Caki2 (cell line): ENCODE measurements around the gene CHMP1A. TPM values are rescaled to one million over a fixed set of nuclear protein-coding genes. Genes with fewer than 3 reads are reported as not detected.
"Not testable (repeated sequence)": the region's sequence is repeated elsewhere in the genome, so short reads cannot be mapped to it uniquely, and the experiment has no call there.

Source experiments
- DNase-seq: peaks from one replicate; pipeline ENCODE4 v3.0.0-alpha.2; 2015; ENCODE audit warnings: low read depth
- in situ Hi-C: cut with HindIII; loops from 2 replicates; pipeline ENCODE4 v1.10.0; 2016; ENCODE audit warnings: low sequenced_read_pairs, low pct_unique_long_range_greater_than_20kb, mixed read lengths
- total RNA-seq: library from RNA; depleted of rRNA; stranded (reverse); fragments of >200 nt; shearing (Covaris generic); gene quantifications from 2 replicates; pipeline ENCODE4 v1.2.3, GENCODE V29; 2014; ENCODE audit warnings: low replicate concordance

The CHMP1A gene
- total RNA-seq, 1 experiment from 2014 or later, result 214 TPM

GRCh38 chr16:89668790-89669158, 11.3 kb upstream of the CHMP1A start:
- no peak for DNase-seq
- in situ Hi-C loops, result no loop called here

- DNase-seq, result no peak
- in situ Hi-C loops, result no loop called here
These were observed 10.1 kb upstream of the CHMP1A start for GRCh38 chr16:89667633-89668032.

- DNase-seq, in situ Hi-C loops: not testable (repeated sequence)
These were observed 9.5 kb upstream of the CHMP1A start for GRCh38 chr16:89667000-89667399.

GRCh38 chr16:89664238-89664637, 6.7 kb upstream of the CHMP1A start:
- DNase-seq, in situ Hi-C loops: not testable (repeated sequence)

GRCh38 chr16:89661215-89661614, 3.7 kb upstream of the CHMP1A start:
- no peak for DNase-seq
- in situ Hi-C loops, result no loop called here

DNA sequence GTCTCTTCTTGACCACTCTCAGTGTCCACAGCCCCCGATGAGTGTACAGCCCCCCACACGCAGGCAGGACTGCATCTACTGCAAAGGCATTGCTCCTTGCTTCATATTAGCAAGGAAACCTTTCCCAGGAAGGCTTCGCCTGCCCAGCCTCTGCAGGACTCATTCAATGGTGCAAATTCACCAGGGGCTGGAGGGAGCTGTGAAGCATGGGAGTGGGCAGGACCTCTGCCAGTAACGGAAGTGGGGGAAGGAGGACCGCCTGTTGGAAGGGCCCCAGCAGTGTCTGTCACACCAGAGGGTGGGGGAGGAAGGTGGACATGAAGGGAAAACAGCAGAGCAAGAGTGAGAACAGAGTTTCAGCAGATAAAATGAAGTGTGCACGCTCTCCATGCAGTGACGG, 2.6 kb upstream of the CHMP1A start:
- in situ Hi-C loops, result no loop called here
- DNase-seq, result no peak

DNA sequence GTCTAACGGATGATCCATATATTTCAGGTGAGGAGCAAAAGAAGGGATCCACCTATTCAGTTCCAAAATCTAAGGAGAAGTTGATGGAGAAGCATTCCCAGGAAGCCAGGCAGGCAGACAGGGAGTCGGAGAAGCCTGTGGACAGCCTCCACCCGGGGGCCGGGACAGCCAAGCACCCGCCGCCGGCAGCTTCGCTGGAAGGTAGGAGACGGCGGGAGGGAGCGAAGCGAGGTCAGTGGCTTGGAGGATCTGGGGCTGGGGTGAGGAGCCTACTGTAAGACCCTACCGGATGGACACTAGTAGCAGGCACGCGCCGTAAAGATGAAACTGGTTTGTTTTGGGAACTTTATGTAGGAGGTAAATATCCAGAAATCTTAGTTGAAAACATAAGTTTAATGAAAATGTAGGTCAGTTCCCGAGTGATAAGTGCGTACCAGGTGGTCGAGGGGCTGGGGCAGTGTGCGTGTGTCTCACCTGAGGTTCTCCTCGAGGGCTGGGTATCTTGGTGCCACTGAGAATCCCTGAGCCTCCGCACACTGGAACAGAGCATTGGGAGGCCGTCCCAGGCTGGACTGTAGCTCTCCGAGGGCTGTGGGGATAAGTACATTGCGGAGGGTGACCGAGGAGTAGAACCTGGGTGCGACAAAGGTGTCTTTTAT, 842 bp upstream of the CHMP1A start:
- DNase-seq, result no peak
- in situ Hi-C loops, result no loop called here

- in situ Hi-C loops, result no loop called here
- no peak for DNase-seq
These were observed 930 bp downstream of the CHMP1A start for GRCh38 chr16:89656435-89657121.

DNA sequence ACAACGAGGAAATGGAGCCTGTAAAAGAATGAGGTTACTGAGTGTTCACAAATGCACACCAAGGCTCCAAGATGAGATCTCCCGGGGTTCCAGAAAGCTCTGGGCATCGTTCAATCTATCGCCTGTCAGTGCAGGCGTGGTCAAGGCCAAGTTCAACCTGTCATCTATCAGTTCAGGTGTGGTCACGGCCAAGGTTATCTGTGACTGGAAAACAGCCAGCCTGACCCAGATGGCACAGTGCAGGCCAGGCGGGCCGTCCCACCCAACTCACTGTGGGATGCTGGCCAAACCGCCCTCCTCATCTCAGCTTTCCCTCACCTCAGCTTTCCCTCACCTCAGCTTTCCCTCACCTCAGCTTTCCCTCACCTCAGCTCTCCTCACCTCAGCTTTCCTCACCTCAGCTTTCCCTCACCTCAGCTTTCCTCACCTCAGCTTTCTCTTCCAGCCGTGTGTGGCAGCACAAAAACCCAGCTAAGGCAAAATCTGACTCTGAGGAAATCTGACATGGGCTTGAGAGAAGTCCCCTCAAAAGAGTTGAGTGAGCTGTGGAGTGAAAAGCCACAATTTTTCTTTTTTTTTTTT, 2.4 kb downstream of the CHMP1A start:
- in situ Hi-C loops, result no loop called here
- DNase-seq, result no peak

DNA sequence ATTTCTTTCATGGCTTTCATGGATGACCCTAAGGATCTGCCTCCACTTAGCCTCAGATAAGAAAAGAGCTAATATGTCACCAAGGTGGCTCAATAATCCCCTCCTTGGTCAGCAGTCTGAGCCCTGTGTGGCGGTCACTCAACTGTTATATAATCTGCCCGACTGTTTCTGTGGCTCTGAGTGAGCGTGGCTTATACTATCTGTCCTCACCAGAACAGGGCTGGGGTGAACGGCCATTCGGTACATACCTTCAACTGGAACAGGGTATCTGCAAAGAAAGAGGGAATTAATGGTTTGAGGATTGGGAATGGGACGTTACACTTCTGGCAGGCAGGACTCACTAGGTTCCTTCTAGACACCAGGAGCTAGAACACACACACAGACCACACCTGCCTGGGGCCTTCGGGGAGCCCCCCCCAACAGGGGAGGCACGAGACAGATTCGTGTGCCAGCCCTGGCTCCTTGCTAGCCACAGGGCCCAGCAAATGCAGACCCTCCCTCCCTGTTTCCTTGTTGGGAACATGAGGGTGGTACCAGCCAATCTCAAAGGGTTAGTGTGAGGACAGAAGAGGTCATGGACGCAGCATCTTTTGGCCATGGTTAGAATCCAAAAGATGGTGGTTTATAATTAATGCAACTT, 3.7 kb downstream of the CHMP1A start:
- in situ Hi-C loops, result no loop called here
- no peak for DNase-seq

DNA sequence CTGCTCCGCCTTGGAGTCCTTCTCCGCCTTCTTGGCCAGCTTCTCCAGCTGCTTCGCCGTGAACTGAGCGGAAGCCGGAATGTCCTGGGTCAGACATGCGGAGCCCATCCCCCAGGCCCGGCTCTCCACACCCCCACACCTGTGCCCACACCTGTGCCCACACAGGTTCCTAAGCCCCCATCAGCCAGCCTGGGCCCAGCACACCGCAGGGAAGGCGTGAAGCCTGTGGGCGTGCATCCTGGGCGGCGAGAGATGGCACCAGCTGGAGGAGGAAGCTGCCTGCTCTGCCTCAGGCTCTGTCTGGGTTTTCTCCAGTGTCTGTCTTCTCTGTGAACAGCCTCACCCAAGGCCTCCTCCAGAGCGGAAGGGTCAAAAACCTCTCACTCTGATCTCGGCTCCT, 5.9 kb downstream of the CHMP1A start:
- DNase-seq, result no peak
- in situ Hi-C loops, result no loop called here

- no peak for DNase-seq
- in situ Hi-C loops, result no loop called here
These were observed 10.6 kb downstream of the CHMP1A start for GRCh38 chr16:89646906-89647305.

GRCh38 chr16:89646270-89646669, 11.2 kb downstream of the CHMP1A start:
- in situ Hi-C loops, result no loop called here
- no peak for DNase-seq

DNA sequence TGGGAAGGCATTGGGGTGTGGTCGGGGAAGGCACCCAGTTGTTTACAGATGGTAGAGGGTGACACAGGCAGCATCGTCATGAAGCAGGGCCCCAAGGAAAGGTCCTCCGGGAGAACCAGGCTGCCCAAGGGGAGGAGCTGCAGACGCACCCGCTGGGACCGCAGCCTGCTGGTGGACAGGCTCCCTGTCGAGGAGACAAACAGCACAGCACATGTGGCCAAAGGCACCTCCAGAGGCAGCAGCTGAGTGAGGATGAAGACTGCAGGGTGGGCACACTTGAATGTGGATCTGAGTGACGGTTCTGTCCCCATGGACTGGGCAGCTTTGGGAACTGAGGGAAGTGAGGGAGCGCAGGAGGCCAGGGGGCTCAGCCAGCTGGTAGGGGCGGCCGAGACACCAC, 12.4 kb downstream of the CHMP1A start:
- no peak for DNase-seq
- in situ Hi-C loops, result no loop called here

- in situ Hi-C loops, result no loop called here
- no peak for DNase-seq
These were observed 13.7 kb downstream of the CHMP1A start for GRCh38 chr16:89643769-89644300.

DNA sequence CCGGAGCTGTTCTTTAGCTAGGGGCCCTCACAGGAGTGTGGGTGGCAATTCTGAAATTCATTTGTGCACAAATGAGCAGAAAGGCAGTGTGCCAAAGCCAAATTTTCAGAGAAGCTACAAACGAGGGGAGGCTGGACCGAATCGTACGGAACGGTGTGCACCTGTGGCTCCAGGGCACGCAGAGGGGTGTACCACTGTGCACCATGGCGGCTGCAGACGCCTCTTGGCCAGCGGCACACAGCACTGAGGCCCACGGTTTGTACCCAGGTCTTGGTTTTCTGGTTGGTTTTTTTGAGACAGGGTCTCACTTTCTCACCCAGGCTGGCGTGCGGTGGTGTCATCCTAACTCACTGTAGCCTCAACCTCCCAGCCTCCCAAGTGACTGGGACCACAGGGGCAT, 14.9 kb downstream of the CHMP1A start:
- in situ Hi-C loops, result no loop called here

DNA sequence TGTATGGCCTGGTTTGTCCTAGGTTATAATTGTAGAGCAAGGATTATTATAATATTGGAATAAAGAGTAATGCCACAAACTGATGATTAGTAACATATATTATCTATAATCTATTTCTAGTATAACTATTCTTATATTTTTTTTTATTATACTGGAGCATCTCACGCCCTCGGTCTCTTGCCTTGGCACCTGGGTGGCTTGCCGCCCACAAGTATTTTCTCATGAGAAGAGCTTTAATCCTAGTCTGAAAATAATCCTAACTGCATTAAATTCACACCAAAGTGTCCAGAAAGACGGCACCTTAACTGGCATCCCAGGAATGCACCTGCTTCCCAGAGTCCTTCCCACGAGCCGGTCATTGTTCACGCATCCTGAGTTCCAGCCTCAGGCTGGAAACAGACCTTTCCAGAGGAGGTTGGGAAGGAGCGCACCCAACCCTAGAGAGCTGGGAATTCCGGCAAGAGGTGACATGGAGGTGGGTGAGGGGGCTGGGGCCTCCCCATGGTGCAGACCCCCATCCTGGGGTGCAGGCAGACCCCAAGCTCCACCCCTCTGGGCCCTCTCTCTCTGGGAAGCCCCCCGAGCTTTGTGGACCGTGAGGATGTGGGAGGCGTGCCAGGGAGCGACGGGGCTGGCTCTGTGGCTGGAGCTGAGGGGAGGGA, 15.9 kb downstream of the CHMP1A start:
- in situ Hi-C loops, result no loop called here

More for the DNA sequence above, 14.9 kb downstream of the CHMP1A start:
- DNase-seq, result no peak

GRCh38 chr16:89639385-89639784, 18.1 kb downstream of the CHMP1A start:
- DNase-seq, result no peak
- in situ Hi-C loops, result no loop called here

More for the DNA sequence above, 15.9 kb downstream of the CHMP1A start:
- DNase-seq, result no peak

- in situ Hi-C loops, result no loop called here
- DNase-seq, result no peak
These were observed 19.1 kb downstream of the CHMP1A start for GRCh38 chr16:89638455-89638854.
